Prostate gland (tissue), 2 donors: ENCODE measurements around the gene PILRA. TPM values are rescaled to one million over a fixed set of nuclear protein-coding genes. Genes with fewer than 3 reads are reported as not detected.

Source experiments
- DNase-seq: peaks from one replicate; pipeline ENCODE4 v3.0.0-alpha.2; 2019; ENCODE audit warnings: low spot score
- H3K27ac ChIP-seq, 2 donors: fragments of 200-600 bp; sonication (generic); 2 replicates each; pipeline ENCODE4 v1.5.1; 2017 to 2019
- H3K27me3 ChIP-seq: fragments of 200-600 bp; sonication (generic); replicated peaks from 2 replicates; pipeline ENCODE4 v1.5.1; 2019; ENCODE audit not compliant: insufficient read depth
- H3K36me3 ChIP-seq, 2 donors: fragments of 200-600 bp; sonication (generic); 1 replicate in 1 of 2; 2 replicates in 1 of 2; pipeline versions ENCODE4 v1.5.1 to v1.8.1; 2017 to 2019
- H3K4me1 ChIP-seq: fragments of 200-600 bp; sonication (generic); replicated peaks from 2 replicates; pipeline ENCODE4 v1.5.1; 2019
- H3K4me3 ChIP-seq, 2 donors: fragments of 200-600 bp; sonication (generic); 2 replicates each; pipeline ENCODE4 v1.5.1; 2017 to 2019
- H3K9me3 ChIP-seq: fragments of 200-600 bp; sonication (generic); 2 replicates; pipeline ENCODE4 v1.5.1; 2017
- CTCF ChIP-seq, 4 experiments: fragments of 200-600 bp in 2 of 4; fragments of 450-650 bp in 2 of 4; sonication (generic) in 2 of 4; IDR thresholded peaks; 1 replicate in 3 of 4; 2 replicates in 1 of 4; pipeline ENCODE4 v1.5.1; 2016 to 2019; ENCODE audit warnings: antibody characterized with exemption in 4 of 4, mild to moderate bottlenecking in 2 of 4, moderate library complexity in 2 of 4
- POLR2A ChIP-seq: fragments of 450-650 bp; IDR thresholded peaks from one replicate; pipeline ENCODE4 v1.6.1; 2016; ENCODE audit warnings: antibody characterized with exemption, mild to moderate bottlenecking
- POLR2AphosphoS5 ChIP-seq: sonication (generic); formaldehyde crosslinking; IDR thresholded peaks from one replicate; pipeline ENCODE4 v1.6.1; 2017; ENCODE audit warnings: antibody characterized with exemption
- WGBS: methylation state at CpG from one replicate; pipeline ENCODE4 v1.1.5; 2018; 5-methylcytosine and 5-hydroxymethylcytosine counted together
- intact Hi-C: fragments of 100-400 bp; cut with DNase I; formaldehyde crosslinking; loops from one replicate; pipeline ENCODE4 v1.14.2; 2022
- total RNA-seq, 2 donors: library from RNA; depleted of rRNA; stranded (reverse); fragments of >200 nt; gene quantifications; one replicate each; pipeline ENCODE4 v1.1.0, GENCODE V29; 2016

The PILRA gene
- total RNA-seq, 2 donors from 2014 or later: 4.9 to 11.9 TPM

- intact Hi-C loops: no loop called here
- TF ChIP-seq CTCF (IDR thresholded peaks at IDR 0.05) (no peak), POLR2AphosphoS5 (no peak), POLR2A (no peak)
- WGBS: 75% methylated on average over 4 of the region's 4 CpGs
These were observed 20.1 kb downstream of the PILRA start for GRCh38 chr7:100393233-100393905.

GRCh38 chr7:100394077-100394476, 20.8 kb downstream of the PILRA start:
- WGBS: 84% methylated on average over 2 of the region's 2 CpGs
- no peaks in the 10 kb centered on the region for H3K27me3 ChIP-seq
- H3K4me3 ChIP-seq: no peak overlapping the region
- H3K27ac ChIP-seq: no peak overlapping the region
- intact Hi-C loops: no loop called here
- no peak for TF ChIP-seq POLR2AphosphoS5
- no peak for TF ChIP-seq CTCF (IDR thresholded peaks at IDR 0.05)
- TF ChIP-seq POLR2A: no peak
- DNase-seq: no peak
- H3K36me3 ChIP-seq: no peaks in the 10 kb centered on the region
- no peaks in the 10 kb centered on the region for H3K4me1 ChIP-seq
- H3K9me3 ChIP-seq: no peaks in the 10 kb centered on the region

More at GRCh38 chr7:100393233-100393905, 20.1 kb downstream of the PILRA start:
- no peak for DNase-seq
- Histone ChIP-seq H3K9me3 (no peaks in the 10 kb centered on the region), H3K27me3 (no peaks in the 10 kb centered on the region), H3K27ac (no peak overlapping the region), H3K36me3 (no peaks in the 10 kb centered on the region), H3K4me1 (no peaks in the 10 kb centered on the region), H3K4me3 (no peak overlapping the region)

- Histone ChIP-seq H3K27me3 (no peaks in the 10 kb centered on the region), H3K27ac (no peak overlapping the region), H3K36me3 (no peaks in the 10 kb centered on the region), H3K4me1 (no peaks in the 10 kb centered on the region), H3K9me3 (no peaks in the 10 kb centered on the region), H3K4me3 (no peak overlapping the region)
- WGBS: 79% methylated on average over 9 of the region's 9 CpGs
- TF ChIP-seq POLR2A (no peak), CTCF (IDR thresholded peaks at IDR 0.05) (no peak), POLR2AphosphoS5 (no peak)
- intact Hi-C loops: no loop called here
- no peak for DNase-seq
These were observed 23.2 kb downstream of the PILRA start for GRCh38 chr7:100396421-100396982.

- DNase-seq: no peak
- WGBS: 48% methylated on average over 10 of the region's 13 CpGs
- TF ChIP-seq POLR2AphosphoS5 (no peak), POLR2A (no peak), CTCF (IDR thresholded peaks at IDR 0.05) (no peak)
- no peaks in the 10 kb centered on the region for H3K27me3 ChIP-seq
- H3K4me1 ChIP-seq: no peaks in the 10 kb centered on the region
- H3K36me3 ChIP-seq: no peaks in the 10 kb centered on the region
- intact Hi-C loops: no loop called here
- no peaks in the 10 kb centered on the region for H3K9me3 ChIP-seq
- no peak overlapping the region for H3K4me3 ChIP-seq
- H3K27ac ChIP-seq: no peak overlapping the region
These were observed 24.2 kb downstream of the PILRA start for GRCh38 chr7:100397315-100398081.
